T-cell (primary cell): ENCODE data around the gene DENND1A. TPM values are rescaled to one million over a fixed set of nuclear protein-coding genes. Genes with fewer than 3 reads are reported as not detected.

Experiments used
- ATAC-seq, 4 experiments: fragments of 200-7000 bp in 3 of 4; fragments of 150-1000 bp in 1 of 4; cut with Tn5 transposase; replicated peaks in 1 of 4; 1 replicate in 3 of 4; 2 replicates in 1 of 4; pipeline ENCODE4 v1.10.0; 2021; ENCODE audit warnings: moderate library complexity in 3 of 4, mild to moderate bottlenecking in 2 of 4, moderate number of reproducible peaks in 1 of 4
- CTCF ChIA-PET, 2 donors: fragments of 300-600 bp; sonication (Branson Sonifier 250); formaldehyde crosslinking; loops; one replicate each; lab custom pipeline; 2022; ENCODE audit warnings: antibody characterized with exemption in 2 of 2; lab: Charles Lee
- POLR2A ChIA-PET, 2 donors: fragments of 300-600 bp; sonication (Branson Sonifier 250); formaldehyde crosslinking; loops; one replicate each; lab custom pipeline; 2022; ENCODE audit warnings: antibody characterized with exemption in 2 of 2; lab: Charles Lee
- DNase-seq, 35 experiments: peaks; one replicate each; pipeline versions ENCODE4 v3.0.0 to v3.0.0-alpha.2; 2013 to 2023
- H3K27ac ChIP-seq: one replicate; pipeline ENCODE4 v1.5.1; 2013; ENCODE audit warnings: low read length
- H3K27me3 ChIP-seq, 2 experiments: replicated peaks in 1 of 2; 1 replicate in 1 of 2; 2 replicates in 1 of 2; pipeline versions ENCODE4 v1.6.1 to v1.7.0; 2013; ENCODE audit warnings: low read length in 1 of 2, mixed read lengths in 1 of 2; ENCODE audit not compliant: control insufficient read depth in 2 of 2, insufficient read depth in 2 of 2; ENCODE audit errors: extremely low read depth in 1 of 2
- H3K36me3 ChIP-seq, 2 donors: 1 replicate in 1 of 2; 2 replicates in 1 of 2; pipeline versions ENCODE4 v1.6.1 to v1.7.0; 2013; ENCODE audit warnings: low read length in 1 of 2; ENCODE audit not compliant: control insufficient read depth in 2 of 2, insufficient read depth in 1 of 2; ENCODE audit errors: extremely low read depth in 1 of 2
- H3K4me1 ChIP-seq, 2 experiments: 1 replicate in 1 of 2; 2 replicates in 1 of 2; pipeline versions ENCODE4 v1.6.1 to v1.7.0; 2013; ENCODE audit warnings: low read length in 2 of 2, mixed read lengths in 1 of 2; ENCODE audit not compliant: insufficient read depth in 2 of 2, control insufficient read depth in 1 of 2; ENCODE audit errors: extremely low read depth in 1 of 2
- H3K4me3 ChIP-seq, 2 donors: 1 replicate in 1 of 2; 2 replicates in 1 of 2; pipeline versions ENCODE4 v1.5.1 to v1.7.0; 2013; ENCODE audit warnings: mild to moderate bottlenecking in 2 of 2, low read length in 1 of 2, moderate library complexity in 1 of 2; ENCODE audit not compliant: control insufficient read depth in 1 of 2; ENCODE audit errors: extremely low read depth in 1 of 2
- H3K9me3 ChIP-seq: 2 replicates; pipeline ENCODE4 v1.7.0; 2013
- H3K27ac Mint-ChIP-seq, 2 donors: one replicate each; pipeline ENCODE4 v1.8.0; 2020 to 2021; ENCODE audit warnings: mild to moderate bottlenecking in 2 of 2, mixed read lengths in 2 of 2
- H3K27me3 Mint-ChIP-seq, 2 donors: one replicate each; pipeline ENCODE4 v1.8.0; 2021 to 2022; ENCODE audit warnings: mixed read lengths in 2 of 2
- H3K36me3 Mint-ChIP-seq: one replicate; pipeline ENCODE4 v1.8.0; 2021; ENCODE audit warnings: mixed read lengths
- H3K4me1 Mint-ChIP-seq, 3 donors: one replicate each; pipeline ENCODE4 v1.8.0; 2020 to 2022; ENCODE audit warnings: mixed read lengths in 3 of 3, mild to moderate bottlenecking in 1 of 3
- H3K4me3 Mint-ChIP-seq, 3 donors: one replicate each; pipeline ENCODE4 v1.8.0; 2020 to 2022; ENCODE audit warnings: mild to moderate bottlenecking in 3 of 3, mixed read lengths in 3 of 3, moderate library complexity in 3 of 3
- H3K9me3 Mint-ChIP-seq, 3 donors: one replicate each; pipeline ENCODE4 v1.8.0; 2020 to 2022; ENCODE audit warnings: mixed read lengths in 3 of 3
- whole genome bisulfite sequencing: methylation state at CpG from one replicate; pipeline ENCODE4 v1.1.5; 2013; ENCODE audit warnings: missing lambda C conversion rate; ENCODE audit not compliant: insufficient coverage; 5-methylcytosine and 5-hydroxymethylcytosine counted together
- total RNA-seq, 35 experiments: library from RNA in 6 of 35; stranded (reverse) in 6 of 35; fragments of 120-200 nt in 1 of 35; gene quantifications; one replicate each; pipeline versions ENCODE4 v1.2.1 to v1.2.4 and lab custom pipeline; 2013 to 2026

The DENND1A gene
- total RNA-seq, 5 donors from 2014 or later (not counting 1 experiment from before 2014, with no cell fraction given) = 12.4 to 19.9 (median 14.1) TPM

GRCh38 chr9:123391946-123392345 lies 538.0 kb downstream of the DENND1A start:
- Histone ChIP-seq H3K36me3 (peaks cover 0 to 8% of the 10 kb centered on the region in 2 donors), H3K4me3 (no peak overlapping the region), H3K27ac (no peak overlapping the region), H3K4me1 (no peaks in the 10 kb centered on the region), H3K9me3 (no peaks in the 10 kb centered on the region), H3K27me3 (no peaks in the 10 kb centered on the region)
- peaks cover 11% of the 10 kb centered on the region for H3K36me3 Mint-ChIP-seq
- CTCF ChIA-PET = interaction anchor here in 1 of 2 donors (0.6 kb wide), 1 partner anchor 998 kb away, joined by 3 read pairs; no protein-coding TSS in a partner anchor
- no peaks in the 10 kb centered on the region for H3K4me1 Mint-ChIP-seq
- 97% methylated on average over 23 of the region's 28 CpGs for whole genome bisulfite sequencing
- ATAC-seq (no peak), DNase-seq (no peak)
- H3K27ac Mint-ChIP-seq = no peak overlapping the region
- POLR2A ChIA-PET = no interaction called here
- no peak overlapping the region for H3K4me3 Mint-ChIP-seq
- H3K27me3 Mint-ChIP-seq = no peaks in the 10 kb centered on the region
- peaks cover 0 to 5% (median 0%) of the 10 kb centered on the region in 3 donors for H3K9me3 Mint-ChIP-seq

GRCh38 chr9:123391233-123391632 lies 538.7 kb downstream of the DENND1A start:
- peaks cover 0 to 8% of the 10 kb centered on the region in 2 donors for H3K36me3 ChIP-seq
- CTCF ChIA-PET = no interaction called here
- no peaks in the 10 kb centered on the region for H3K27me3 ChIP-seq
- H3K4me1 ChIP-seq = no peaks in the 10 kb centered on the region
- ATAC-seq (no peak), DNase-seq (no peak)
- H3K27ac ChIP-seq = no peak overlapping the region
- no peaks in the 10 kb centered on the region for H3K9me3 ChIP-seq
- no peak overlapping the region for H3K4me3 ChIP-seq
- H3K4me1 Mint-ChIP-seq = no peaks in the 10 kb centered on the region
- POLR2A ChIA-PET = interaction anchor here in 1 of 2 donors (0.7 kb wide), 1 partner anchor 319 kb away, joined by 5 read pairs; no protein-coding TSS in a partner anchor
- peaks cover 7% of the 10 kb centered on the region for H3K36me3 Mint-ChIP-seq
- peaks cover 0 to 5% (median 0%) of the 10 kb centered on the region in 3 donors for H3K9me3 Mint-ChIP-seq
- no peak overlapping the region for H3K4me3 Mint-ChIP-seq
- 94% methylated on average over 3 of the region's 5 CpGs for WGBS
- no peaks in the 10 kb centered on the region for H3K27me3 Mint-ChIP-seq
- no peak overlapping the region for H3K27ac Mint-ChIP-seq

GRCh38 chr9:123390337-123391135 lies 539.4 kb downstream of the DENND1A start:
- no peaks in the 10 kb centered on the region for H3K4me1 ChIP-seq
- ATAC-seq (no peak), DNase-seq (no peak)
- H3K27me3 ChIP-seq = no peaks in the 10 kb centered on the region
- no peak overlapping the region for H3K4me3 Mint-ChIP-seq
- peaks cover 0 to 5% (median 0%) of the 10 kb centered on the region in 3 donors for H3K9me3 Mint-ChIP-seq
- H3K27ac Mint-ChIP-seq = no peak overlapping the region
- POLR2A ChIA-PET = no interaction called here
- peaks cover 4% of the 10 kb centered on the region for H3K36me3 Mint-ChIP-seq
- 89% methylated on average over 20 of the region's 23 CpGs for whole genome bisulfite sequencing
- peaks cover 0 to 4% of the 10 kb centered on the region in 2 donors for H3K36me3 ChIP-seq
- no peaks in the 10 kb centered on the region for H3K9me3 ChIP-seq
- H3K4me1 Mint-ChIP-seq = no peaks in the 10 kb centered on the region
- H3K27ac ChIP-seq = no peak overlapping the region
- no peaks in the 10 kb centered on the region for H3K27me3 Mint-ChIP-seq
- CTCF ChIA-PET = no interaction called here
- H3K4me3 ChIP-seq = no peak overlapping the region

- no peak overlapping the region for H3K27ac Mint-ChIP-seq
- Histone ChIP-seq H3K9me3 (no peaks in the 10 kb centered on the region), H3K36me3 (peaks cover 0 to 2% of the 10 kb centered on the region in 2 donors), H3K4me3 (no peak overlapping the region), H3K27ac (no peak overlapping the region), H3K27me3 (no peaks in the 10 kb centered on the region), H3K4me1 (no peaks in the 10 kb centered on the region)
- peaks cover 4% of the 10 kb centered on the region for H3K36me3 Mint-ChIP-seq
- ATAC-seq (no peak), DNase-seq (no peak)
- H3K4me3 Mint-ChIP-seq = no peak overlapping the region
- CTCF ChIA-PET = no interaction called here
- peaks cover 0 to 5% (median 0%) of the 10 kb centered on the region in 3 donors for H3K9me3 Mint-ChIP-seq
- WGBS = 78% methylated on average over 9 of the region's 12 CpGs
- H3K27me3 Mint-ChIP-seq = no peaks in the 10 kb centered on the region
- POLR2A ChIA-PET = no interaction called here
- no peaks in the 10 kb centered on the region for H3K4me1 Mint-ChIP-seq
Measured at GRCh38 chr9:123389698-123390097, 540.2 kb downstream of the DENND1A start.

- DNase-seq = no peak
- ChIA-PET CTCF (no interaction called here), POLR2A (no interaction called here)
- H3K9me3 ChIP-seq = no peaks in the 10 kb centered on the region
- H3K4me1 ChIP-seq = no peaks in the 10 kb centered on the region
- H3K36me3 ChIP-seq = no peaks in the 10 kb centered on the region
- Mint-ChIP-seq H3K36me3 (peaks cover 4% of the 10 kb centered on the region), H3K9me3 (peaks cover 0 to 5% (median 0%) of the 10 kb centered on the region in 3 donors), H3K27me3 (no peaks in the 10 kb centered on the region), H3K4me3 (no peak overlapping the region), H3K27ac (no peak overlapping the region), H3K4me1 (no peaks in the 10 kb centered on the region)
- no peak overlapping the region for H3K27ac ChIP-seq
- no peak overlapping the region for H3K4me3 ChIP-seq
- no peaks in the 10 kb centered on the region for H3K27me3 ChIP-seq
- ATAC-seq = no peak
- 77% methylated on average over 9 of the region's 10 CpGs for WGBS
Measured at GRCh38 chr9:123389070-123389469, 540.9 kb downstream of the DENND1A start.

- ATAC-seq (no peak), DNase-seq (no peak)
- WGBS = 87% methylated on average over 10 of the region's 14 CpGs
Measured at GRCh38 chr9:123387686-123388085, 542.2 kb downstream of the DENND1A start.

More at GRCh38 chr9:123387686-123388085, 542.2 kb downstream of the DENND1A start:
- no peaks in the 10 kb centered on the region for H3K36me3 ChIP-seq
- no peak overlapping the region for H3K27ac Mint-ChIP-seq
- ChIA-PET CTCF (interaction anchor here in 1 of 2 donors (0.7 kb wide), 1 partner anchor 512 kb away, joined by 4 read pairs; no protein-coding TSS in a partner anchor), POLR2A (interaction anchor here (0.6 to 0.7 kb wide), 3 partner anchors 96 to 1056 kb away, joined by 10 to 13 read pairs (median 10); no protein-coding TSS in a partner anchor)
- no peaks in the 10 kb centered on the region for H3K9me3 ChIP-seq
- H3K4me1 Mint-ChIP-seq = no peaks in the 10 kb centered on the region
- no peak overlapping the region for H3K27ac ChIP-seq
- no peak overlapping the region for H3K4me3 ChIP-seq
- H3K9me3 Mint-ChIP-seq = no peaks in the 10 kb centered on the region
- no peak overlapping the region for H3K4me3 Mint-ChIP-seq
- no peaks in the 10 kb centered on the region for H3K27me3 Mint-ChIP-seq
- H3K4me1 ChIP-seq = no peaks in the 10 kb centered on the region
- H3K36me3 Mint-ChIP-seq = peaks cover 3% of the 10 kb centered on the region
- no peaks in the 10 kb centered on the region for H3K27me3 ChIP-seq
